ENCODE measurements around the gene CDH13.

The CDH13 gene

DNA sequence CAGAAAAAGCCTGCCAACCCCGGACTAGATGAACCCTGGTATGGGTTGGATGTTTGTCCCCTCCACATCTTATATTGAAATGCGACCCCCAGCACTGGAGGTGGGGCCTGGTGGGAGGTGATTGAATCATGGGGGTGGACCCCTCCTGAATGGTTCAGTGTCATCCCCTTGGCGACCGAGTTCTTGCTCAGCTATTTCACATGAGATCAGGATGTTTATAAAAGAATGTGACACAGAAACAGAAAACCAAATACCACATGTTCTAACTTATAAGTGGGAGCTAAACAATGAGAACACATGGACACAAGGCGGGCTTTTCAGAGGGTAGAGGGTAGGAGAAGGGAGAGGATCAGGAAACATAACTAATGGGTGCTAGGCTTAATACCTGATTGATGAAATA lies 605.0 kb downstream of the CDH13 start:
- no peak for DNase-seq (ENCODE audit: low read depth)
- TF ChIP-seq, protein P1, sequence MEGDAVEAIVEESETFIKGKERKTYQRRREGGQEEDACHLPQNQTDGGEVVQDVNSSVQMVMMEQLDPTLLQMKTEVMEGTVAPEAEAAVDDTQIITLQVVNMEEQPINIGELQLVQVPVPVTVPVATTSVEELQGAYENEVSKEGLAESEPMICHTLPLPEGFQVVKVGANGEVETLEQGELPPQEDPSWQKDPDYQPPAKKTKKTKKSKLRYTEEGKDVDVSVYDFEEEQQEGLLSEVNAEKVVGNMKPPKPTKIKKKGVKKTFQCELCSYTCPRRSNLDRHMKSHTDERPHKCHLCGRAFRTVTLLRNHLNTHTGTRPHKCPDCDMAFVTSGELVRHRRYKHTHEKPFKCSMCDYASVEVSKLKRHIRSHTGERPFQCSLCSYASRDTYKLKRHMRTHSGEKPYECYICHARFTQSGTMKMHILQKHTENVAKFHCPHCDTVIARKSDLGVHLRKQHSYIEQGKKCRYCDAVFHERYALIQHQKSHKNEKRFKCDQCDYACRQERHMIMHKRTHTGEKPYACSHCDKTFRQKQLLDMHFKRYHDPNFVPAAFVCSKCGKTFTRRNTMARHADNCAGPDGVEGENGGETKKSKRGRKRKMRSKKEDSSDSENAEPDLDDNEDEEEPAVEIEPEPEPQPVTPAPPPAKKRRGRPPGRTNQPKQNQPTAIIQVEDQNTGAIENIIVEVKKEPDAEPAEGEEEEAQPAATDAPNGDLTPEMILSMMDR (IDR thresholded peaks at IDR 0.05; ENCODE audit: low read length, missing control alignments) = no peak
- no peak overlapping the region for H3K4me3 ChIP-seq (replicated peaks; ENCODE audit: low read depth, low read length)

DNA sequence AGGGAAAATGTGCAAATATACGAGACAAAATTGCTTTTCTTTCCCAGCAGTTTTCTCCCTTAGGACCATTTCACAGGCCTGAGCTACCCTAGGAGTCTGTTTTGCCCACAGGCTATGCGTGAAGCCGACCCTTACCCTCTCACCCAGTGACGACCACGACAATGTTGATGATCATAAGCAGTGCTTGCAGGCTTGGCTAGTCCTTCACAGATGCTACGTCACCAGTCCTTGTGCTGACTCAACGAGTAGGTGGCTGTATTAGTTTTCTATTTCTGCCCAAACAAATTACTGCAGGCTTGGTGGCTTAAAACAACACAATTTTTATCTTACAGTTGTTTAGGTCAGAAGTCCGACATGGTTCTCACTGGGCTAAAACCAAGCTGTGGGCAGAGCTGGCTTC lies 606.4 kb downstream of the CDH13 start:
- H3K4me3 ChIP-seq (replicated peaks; ENCODE audit: low read depth, low read length) = no peak overlapping the region
- TF ChIP-seq, protein P1 (IDR thresholded peaks at IDR 0.05; ENCODE audit: low read length, missing control alignments) = no peak

DNA sequence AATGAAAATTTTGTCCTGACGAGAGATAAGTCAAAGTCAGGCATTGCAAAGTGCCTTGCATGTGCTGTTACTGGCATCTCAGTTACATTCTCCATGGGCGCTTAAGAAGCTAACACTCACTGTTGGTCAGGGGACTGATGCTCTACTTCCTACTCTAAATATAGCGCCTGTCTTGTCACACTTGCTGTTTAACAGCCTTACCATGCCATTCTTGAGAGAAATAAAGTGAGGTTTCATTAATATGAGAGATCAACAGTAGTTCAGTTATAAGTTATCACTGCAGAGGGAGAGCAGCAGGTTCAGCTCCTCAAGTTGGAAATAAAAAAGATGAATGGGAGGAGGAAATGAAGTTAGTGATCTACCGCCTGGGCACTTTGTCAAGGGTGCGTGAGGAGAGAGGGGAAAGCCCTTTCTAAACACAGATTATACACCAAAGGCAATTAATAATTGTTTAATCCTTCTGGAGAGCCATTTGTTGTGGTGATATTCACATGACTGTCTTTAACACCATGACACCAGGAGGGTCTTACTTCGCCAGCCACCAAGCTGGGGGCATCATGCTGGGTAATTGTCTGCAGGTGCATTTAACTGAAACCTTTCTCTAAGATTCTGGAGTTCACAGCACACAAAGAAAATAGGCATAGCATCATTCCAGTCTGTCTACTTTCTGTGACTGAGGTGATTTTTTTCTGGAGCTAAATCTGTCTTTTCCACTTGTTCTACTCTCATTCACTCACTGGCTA lies 612.4 kb downstream of the CDH13 start:
- TF ChIP-seq, protein P1 (IDR thresholded peaks at IDR 0.05; ENCODE audit: low read length, missing control alignments) = no peak
- DNase-seq (ENCODE audit: low read depth) = no peak
- H3K4me3 ChIP-seq (replicated peaks; ENCODE audit: low read depth, low read length) = no peak overlapping the region

More for the DNA sequence above, 606.4 kb downstream of the CDH13 start:
- peak; percentile 7 for DNase-seq (ENCODE audit: low read depth)

DNA sequence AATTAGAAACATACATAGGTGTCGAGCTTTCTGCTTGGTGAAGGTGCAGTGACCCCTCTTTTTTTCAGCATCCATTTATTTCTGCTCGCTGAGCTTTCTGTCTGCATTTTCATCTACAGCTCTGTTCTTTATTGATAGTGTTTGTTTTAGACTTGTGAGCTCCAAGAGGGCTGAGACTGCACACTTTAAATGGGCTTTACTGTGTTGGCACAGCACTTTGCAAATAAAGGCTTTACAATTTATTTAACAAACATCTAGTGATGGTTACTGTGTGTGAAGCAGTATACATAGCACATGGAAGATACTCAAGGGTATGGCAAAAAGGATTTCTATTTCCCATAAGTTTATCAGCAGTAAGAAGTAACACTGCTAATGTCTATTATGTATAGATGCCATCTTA lies 617.3 kb downstream of the CDH13 start:
- no peak for DNase-seq (ENCODE audit: low read depth)
- TF ChIP-seq, protein P1 (IDR thresholded peaks at IDR 0.05; ENCODE audit: low read length, missing control alignments) = no peak

DNA sequence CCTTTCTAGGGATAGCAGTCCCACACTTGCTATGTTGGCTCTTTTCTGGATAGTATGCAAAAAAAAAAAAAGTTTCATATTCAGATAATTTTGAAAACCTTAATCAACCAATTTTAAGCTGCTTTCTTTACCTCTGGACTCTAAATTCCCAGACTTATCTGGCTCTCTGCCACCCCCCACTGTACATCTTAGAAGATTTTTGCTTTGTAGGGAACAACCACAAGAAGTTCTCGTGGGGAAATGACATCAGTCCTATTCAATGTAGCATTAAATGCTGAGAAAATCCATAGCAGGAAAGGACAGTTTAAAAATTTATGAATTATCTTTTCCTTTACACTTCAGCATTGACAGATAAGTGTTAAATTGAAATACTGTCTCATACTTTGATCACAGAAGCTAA lies 618.3 kb downstream of the CDH13 start:
- DNase-seq (ENCODE audit: low read depth) = peak; percentile 38
- TF ChIP-seq, protein P1 (IDR thresholded peaks at IDR 0.05; ENCODE audit: low read length, missing control alignments) = no peak
- H3K4me3 ChIP-seq (replicated peaks; ENCODE audit: low read depth, low read length) = no peak overlapping the region

More for the DNA sequence above, 617.3 kb downstream of the CDH13 start:
- no peak overlapping the region for H3K4me3 ChIP-seq (replicated peaks; ENCODE audit: low read depth, low read length)

DNA sequence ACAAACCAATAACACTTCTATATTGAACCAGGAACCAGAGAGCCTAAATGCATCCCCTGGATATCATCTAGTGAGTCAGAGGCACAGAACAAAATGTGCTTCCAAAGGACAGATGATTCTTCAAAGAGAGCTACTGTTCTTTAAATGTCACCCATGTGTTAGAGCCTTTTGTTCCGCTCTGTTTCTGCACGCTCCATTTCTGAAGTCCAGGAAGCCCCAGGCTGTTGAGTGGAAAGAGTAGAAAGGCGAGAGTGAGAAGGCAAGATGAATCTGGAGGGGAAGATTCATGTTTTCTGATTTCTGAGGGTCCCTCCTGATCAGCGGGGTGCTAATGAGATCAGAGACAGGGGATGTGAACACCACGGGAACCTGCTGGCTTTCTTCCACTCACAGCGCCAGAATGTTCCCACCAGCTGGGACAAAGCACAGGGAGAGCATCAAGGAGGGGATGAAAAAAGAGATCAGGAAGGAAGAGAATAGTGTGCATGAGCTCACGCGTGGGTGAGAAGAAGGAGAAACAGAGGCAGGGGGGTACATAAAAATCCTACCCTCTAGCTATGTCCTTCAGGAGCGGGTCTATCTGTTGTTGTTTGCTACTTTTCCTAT lies 621.1 kb downstream of the CDH13 start:
- DNase-seq (ENCODE audit: low read depth) = no peak
- TF ChIP-seq, protein P1 (IDR thresholded peaks at IDR 0.05; ENCODE audit: low read length, missing control alignments) = no peak
- H3K4me3 ChIP-seq (replicated peaks; ENCODE audit: low read depth, low read length) = no peak overlapping the region

Measured in fibroblast of pulmonary artery (primary cell).